Measurements from ENCODE around the gene PHEX.

The PHEX gene

DNA sequence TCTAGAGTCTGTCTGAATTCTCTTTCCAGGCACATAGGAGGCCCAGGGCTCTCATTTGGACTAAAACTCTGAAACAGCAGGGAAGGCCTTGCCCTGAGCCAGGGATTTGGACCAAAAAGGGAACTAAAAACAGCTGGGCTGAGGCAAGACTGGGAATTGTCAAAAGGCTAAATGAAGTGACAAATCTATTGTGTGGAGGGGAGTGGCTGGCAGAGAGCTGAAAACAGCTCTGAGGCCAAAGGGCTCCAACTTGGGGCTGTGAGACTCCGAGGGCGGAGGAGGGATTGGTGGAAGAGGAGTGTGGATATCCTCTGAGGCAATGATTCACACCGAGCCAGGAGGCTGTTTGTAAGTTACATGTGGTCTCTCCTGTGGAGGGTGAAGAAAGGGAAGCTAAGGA lies 63.2 kb downstream of the PHEX start:
- H3K4me1 ChIP-seq (ENCODE audit: low read length), result no peaks in the 10 kb centered on the region
- no peaks in the 10 kb centered on the region for H3K27me3 ChIP-seq (replicated peaks; ENCODE audit: insufficient read depth, low read length)
- H3K9ac ChIP-seq (ENCODE audit: low read length), result no peak overlapping the region
- no peaks in the 10 kb centered on the region for H3K9me3 ChIP-seq (replicated peaks; ENCODE audit: insufficient read depth, low read length)
- no peaks in the 10 kb centered on the region for H3K36me3 ChIP-seq (replicated peaks; ENCODE audit: insufficient read depth, low read length)
- no peak for TF ChIP-seq EZH2phosphoT487 (IDR thresholded peaks at IDR 0.05; ENCODE audit: low read length)
- TF ChIP-seq, protein P1, sequence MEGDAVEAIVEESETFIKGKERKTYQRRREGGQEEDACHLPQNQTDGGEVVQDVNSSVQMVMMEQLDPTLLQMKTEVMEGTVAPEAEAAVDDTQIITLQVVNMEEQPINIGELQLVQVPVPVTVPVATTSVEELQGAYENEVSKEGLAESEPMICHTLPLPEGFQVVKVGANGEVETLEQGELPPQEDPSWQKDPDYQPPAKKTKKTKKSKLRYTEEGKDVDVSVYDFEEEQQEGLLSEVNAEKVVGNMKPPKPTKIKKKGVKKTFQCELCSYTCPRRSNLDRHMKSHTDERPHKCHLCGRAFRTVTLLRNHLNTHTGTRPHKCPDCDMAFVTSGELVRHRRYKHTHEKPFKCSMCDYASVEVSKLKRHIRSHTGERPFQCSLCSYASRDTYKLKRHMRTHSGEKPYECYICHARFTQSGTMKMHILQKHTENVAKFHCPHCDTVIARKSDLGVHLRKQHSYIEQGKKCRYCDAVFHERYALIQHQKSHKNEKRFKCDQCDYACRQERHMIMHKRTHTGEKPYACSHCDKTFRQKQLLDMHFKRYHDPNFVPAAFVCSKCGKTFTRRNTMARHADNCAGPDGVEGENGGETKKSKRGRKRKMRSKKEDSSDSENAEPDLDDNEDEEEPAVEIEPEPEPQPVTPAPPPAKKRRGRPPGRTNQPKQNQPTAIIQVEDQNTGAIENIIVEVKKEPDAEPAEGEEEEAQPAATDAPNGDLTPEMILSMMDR (IDR thresholded peaks at IDR 0.05; ENCODE audit: low read length), result no peak
- no peak for TF ChIP-seq EZH2 (optimal IDR thresholded peaks at IDR 0.05; ENCODE audit: low read depth, low read length)
- no peaks in the 10 kb centered on the region for H3K9me2 ChIP-seq (replicated peaks; ENCODE audit: insufficient read depth, low read length)
- no peak overlapping the region for H3K27ac ChIP-seq (ENCODE audit: low read length)
- H4K20me1 ChIP-seq (ENCODE audit: insufficient read depth, low read length), result no peaks in the 10 kb centered on the region
- H3K79me2 ChIP-seq (ENCODE audit: low read length), result no peaks in the 10 kb centered on the region
- no peaks in the 10 kb centered on the region for H3F3A ChIP-seq (ENCODE audit: insufficient read depth, low read length)
- no peak overlapping the region for H3K4me2 ChIP-seq (ENCODE audit: low read depth, low read length)
- H3K4me3 ChIP-seq (ENCODE audit: low read length), result no peak overlapping the region
- H2AFZ ChIP-seq (ENCODE audit: low read length), result no peak overlapping the region
- DNase-seq, result no peak

DNA sequence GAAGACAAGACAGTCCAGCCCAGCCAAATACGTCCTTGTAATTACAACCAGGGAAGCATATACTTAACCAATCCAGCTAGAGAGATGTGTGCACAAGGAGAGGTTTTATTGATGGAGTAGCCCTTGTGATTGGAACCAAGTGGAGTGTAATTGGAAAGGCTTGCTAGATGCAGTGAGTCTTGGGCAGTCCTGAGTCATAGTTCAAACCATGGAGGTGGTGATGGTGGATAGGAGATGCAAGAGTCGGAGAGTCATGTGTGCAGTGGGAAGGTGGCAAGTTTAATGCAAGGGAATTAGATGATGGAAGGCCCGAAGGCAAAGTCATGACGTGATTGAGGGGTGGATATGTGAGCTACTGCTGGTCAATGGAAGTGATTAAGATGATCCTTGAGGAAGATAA lies 63.7 kb downstream of the PHEX start:
- DNase-seq, result no peak
- H3K36me3 ChIP-seq (replicated peaks; ENCODE audit: insufficient read depth, low read length), result no peaks in the 10 kb centered on the region
- H4K20me1 ChIP-seq (ENCODE audit: insufficient read depth, low read length), result no peaks in the 10 kb centered on the region
- no peaks in the 10 kb centered on the region for H3F3A ChIP-seq (ENCODE audit: insufficient read depth, low read length)
- H3K27me3 ChIP-seq (replicated peaks; ENCODE audit: insufficient read depth, low read length), result no peaks in the 10 kb centered on the region
- H3K4me2 ChIP-seq (ENCODE audit: low read depth, low read length), result no peak overlapping the region
- no peak for TF ChIP-seq EZH2phosphoT487 (IDR thresholded peaks at IDR 0.05; ENCODE audit: low read length)
- TF ChIP-seq, protein P1 (IDR thresholded peaks at IDR 0.05; ENCODE audit: low read length), result no peak
- TF ChIP-seq EZH2 (optimal IDR thresholded peaks at IDR 0.05; ENCODE audit: low read depth, low read length), result no peak
- no peaks in the 10 kb centered on the region for H3K79me2 ChIP-seq (ENCODE audit: low read length)
- H3K27ac ChIP-seq (ENCODE audit: low read length), result no peak overlapping the region
- H3K9me2 ChIP-seq (replicated peaks; ENCODE audit: insufficient read depth, low read length), result no peaks in the 10 kb centered on the region
- H3K9ac ChIP-seq (ENCODE audit: low read length), result no peak overlapping the region
- no peaks in the 10 kb centered on the region for H3K4me1 ChIP-seq (ENCODE audit: low read length)
- no peak overlapping the region for H2AFZ ChIP-seq (ENCODE audit: low read length)
- H3K4me3 ChIP-seq (ENCODE audit: low read length), result no peak overlapping the region
- no peaks in the 10 kb centered on the region for H3K9me3 ChIP-seq (replicated peaks; ENCODE audit: insufficient read depth, low read length)

DNA sequence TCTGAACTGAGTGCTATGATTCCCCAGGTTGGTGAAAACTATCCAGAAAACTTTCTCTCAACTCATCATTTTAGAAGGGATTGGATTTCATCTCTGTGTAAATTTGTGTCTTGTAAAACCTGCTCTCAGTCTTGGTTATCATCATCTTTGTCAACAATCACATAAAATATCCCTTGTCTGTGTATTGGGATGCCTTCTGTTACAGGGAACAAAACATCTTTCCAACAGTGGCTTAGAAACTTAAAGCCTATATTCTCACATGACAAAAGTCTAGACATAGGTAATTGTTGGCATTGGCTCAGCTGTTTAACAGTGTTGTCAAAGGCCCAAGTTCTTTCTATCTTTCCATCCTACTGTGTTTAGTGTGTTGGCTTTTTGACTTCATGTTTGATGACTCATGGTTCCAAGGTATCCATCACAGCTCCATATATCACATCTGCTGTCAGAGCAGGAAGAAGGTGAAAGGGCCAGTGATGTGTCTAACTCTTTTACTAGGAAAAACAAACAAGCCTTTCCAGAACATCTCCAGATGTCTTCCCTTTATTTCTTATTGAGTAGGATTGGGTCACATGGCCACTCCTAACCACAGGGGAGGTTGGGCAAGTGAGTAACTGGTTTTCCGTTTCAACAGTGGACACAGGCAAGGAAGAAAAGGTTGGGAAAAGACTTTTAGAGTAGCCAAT lies 65.0 kb downstream of the PHEX start:
- DNase-seq, result no peak
- Histone ChIP-seq H3K36me3 (replicated peaks; ENCODE audit: insufficient read depth, low read length) (no peaks in the 10 kb centered on the region), H3K4me1 (ENCODE audit: low read length) (no peaks in the 10 kb centered on the region), H3K4me3 (ENCODE audit: low read length) (no peak overlapping the region), H3K4me2 (ENCODE audit: low read depth, low read length) (no peak overlapping the region), H3K79me2 (ENCODE audit: low read length) (no peaks in the 10 kb centered on the region), H3F3A (ENCODE audit: insufficient read depth, low read length) (no peaks in the 10 kb centered on the region), H3K9ac (ENCODE audit: low read length) (no peak overlapping the region), H3K9me3 (replicated peaks; ENCODE audit: insufficient read depth, low read length) (no peaks in the 10 kb centered on the region), H4K20me1 (ENCODE audit: insufficient read depth, low read length) (no peaks in the 10 kb centered on the region), H3K27ac (ENCODE audit: low read length) (no peak overlapping the region), H3K9me2 (replicated peaks; ENCODE audit: insufficient read depth, low read length) (no peaks in the 10 kb centered on the region), H3K27me3 (replicated peaks; ENCODE audit: insufficient read depth, low read length) (no peaks in the 10 kb centered on the region), H2AFZ (ENCODE audit: low read length) (no peak overlapping the region)
- TF ChIP-seq EZH2phosphoT487 (IDR thresholded peaks at IDR 0.05; ENCODE audit: low read length) (no peak), EZH2 (optimal IDR thresholded peaks at IDR 0.05; ENCODE audit: low read depth, low read length) (no peak)
- TF ChIP-seq, protein P1 (IDR thresholded peaks at IDR 0.05; ENCODE audit: low read length), result no peak

Measured in MM.1S (cell line).